GM18505 (cell line): ENCODE data around the gene DGKG.

Source experiments
- ATAC-seq: cut with Tn5 transposase; IDR thresholded peaks from one replicate; pipeline ENCODE4 v1.9.1; 2021; ENCODE audit not compliant: unreplicated experiment
- POLR2A ChIP-seq: IDR thresholded peaks from 4 replicates; pipeline ENCODE4 v1.6.1; 2011; ENCODE audit warnings: borderline replicate concordance; ENCODE audit not compliant: insufficient read depth, insufficient read length; ENCODE audit errors: extremely low read depth

DGKG gene

GRCh38 chr3:186247821-186248814 is 113.9 kb downstream of the DGKG start:
- no peak for ATAC-seq
- TF ChIP-seq POLR2A, result no peak

GRCh38 chr3:186246941-186247340 is 115.1 kb downstream of the DGKG start:
- TF ChIP-seq POLR2A, result no peak
- ATAC-seq, result no peak

GRCh38 chr3:186244016-186244415 is 118.0 kb downstream of the DGKG start:
- TF ChIP-seq POLR2A, result no peak
- ATAC-seq, result no peak

GRCh38 chr3:186241910-186242821 is 119.9 kb downstream of the DGKG start:
- peak; percentile 86 for ATAC-seq
- no peak for TF ChIP-seq POLR2A

GRCh38 chr3:186239321-186239720 is 122.7 kb downstream of the DGKG start:
- TF ChIP-seq POLR2A, result no peak
- ATAC-seq, result no peak

GRCh38 chr3:186237915-186238314 is 124.1 kb downstream of the DGKG start:
- ATAC-seq, result no peak
- no peak for TF ChIP-seq POLR2A

GRCh38 chr3:186236357-186237020 is 125.5 kb downstream of the DGKG start:
- no peak for TF ChIP-seq POLR2A
- ATAC-seq, result no peak

GRCh38 chr3:186235554-186235953 is 126.5 kb downstream of the DGKG start:
- peak; percentile 54 for ATAC-seq
- no peak for TF ChIP-seq POLR2A

- no peak for TF ChIP-seq POLR2A
- no peak for ATAC-seq
Observed at GRCh38 chr3:186234152-186234551, 127.9 kb downstream of the DGKG start.

GRCh38 chr3:186226482-186226881 is 135.6 kb downstream of the DGKG start:
- TF ChIP-seq POLR2A, result no peak
- no peak for ATAC-seq

- no peak for TF ChIP-seq POLR2A
- ATAC-seq, result no peak
Observed at GRCh38 chr3:186225603-186226002, 136.4 kb downstream of the DGKG start.

GRCh38 chr3:186224041-186224610 is 137.9 kb downstream of the DGKG start:
- no peak for TF ChIP-seq POLR2A

GRCh38 chr3:186223476-186223875 is 138.6 kb downstream of the DGKG start:
- ATAC-seq, result no peak
- no peak for TF ChIP-seq POLR2A

More at GRCh38 chr3:186224041-186224610, 137.9 kb downstream of the DGKG start:
- no peak for ATAC-seq

- no peak for ATAC-seq
Observed at GRCh38 chr3:186221760-186222378, 140.2 kb downstream of the DGKG start.

More at GRCh38 chr3:186221760-186222378, 140.2 kb downstream of the DGKG start:
- no peak for TF ChIP-seq POLR2A
